Measurements from ENCODE around the gene RAPGEF1. TPM values are rescaled to one million over a fixed set of nuclear protein-coding genes. Genes with fewer than 3 reads are reported as not detected.

RAPGEF1 gene
- total and polyA plus RNA-seq, 2 of the 13 experiments (the other 11 are each of a cell fraction or from before 2014, with no cell fraction given), result 21.2 to 38.9 TPM

- CTCF ChIA-PET (ENCODE audit: low intra/inter-chr PET ratio, low total read pairs), result no interaction called here
- FAIRE-seq, result no peak
- ATAC-seq, result no peak
- in situ Hi-C loops (cut with HindIII; ENCODE audit: extremely low pct_ligation_motif_present, low pct_unique_long_range_greater_than_20kb), result no loop called here
- Histone ChIP-seq H3K4me3 (replicated peaks in 1 of 3; ENCODE audit: insufficient read depth in 1 of 3, low read depth in 2 of 3, low read length in 3 of 3) (no peak overlapping the region), H3K27me3 (ENCODE audit: control insufficient read depth in 1 of 2, insufficient read depth in 2 of 2, low read length in 2 of 2) (no peaks in the 10 kb centered on the region), H3K27ac (ENCODE audit: extremely low read length, insufficient read depth, low read length) (no peak overlapping the region), H3K79me2 (ENCODE audit: insufficient read depth, low read length) (peaks cover 27% of the 10 kb centered on the region), H3K9me3 (ENCODE audit: low read length) (no peaks in the 10 kb centered on the region), H3K4me2 (ENCODE audit: low read depth, low read length) (no peak overlapping the region), H3K9ac (ENCODE audit: insufficient read depth, low read depth, low read length) (no peak overlapping the region), H2AFZ (ENCODE audit: low read length) (no peak overlapping the region), H3K36me3 (replicated peaks in 1 of 2; ENCODE audit: control insufficient read depth in 1 of 2, insufficient read depth in 2 of 2, low read length in 2 of 2) (no peaks in the 10 kb centered on the region), H3K4me1 (ENCODE audit: insufficient read depth, low read length) (peaks cover 28% of the 10 kb centered on the region), H4K20me1 (ENCODE audit: insufficient read depth, low read length) (no peaks in the 10 kb centered on the region)
- no TSS peak for BruUV-seq (replicated peaks)
- intact Hi-C loops (cut with micrococcal nuclease; ENCODE audit: unreplicated experiment), result no loop called here
- WGBS (ENCODE audit: low lambda C conversion rate), result 90% methylated on average over 3 of the region's 3 CpGs
- TF ChIP-seq ZBTB39 (CRISPR knock-in tag; IDR thresholded peaks at IDR 0.05), result no peak
- TF ChIP-seq MAFK (conservative IDR thresholded peaks at IDR 0.05 in 1 of 2, IDR thresholded peaks at IDR 0.05 in 1 of 2; ENCODE audit: low read length in 2 of 2), result peak; percentile 25 to 43; a peak in 3 of 4 replicates
- DNase-seq (ENCODE audit: low spot score), result no peak
- POLR2A ChIA-PET, result no interaction called here
Measured at GRCh38 chr9:131690941-131691573, 48.8 kb downstream of the RAPGEF1 start.

- Histone ChIP-seq H3K27me3 (ENCODE audit: control insufficient read depth in 1 of 2, insufficient read depth in 2 of 2, low read length in 2 of 2) (no peaks in the 10 kb centered on the region), H3K36me3 (replicated peaks in 1 of 2; ENCODE audit: control insufficient read depth in 1 of 2, insufficient read depth in 2 of 2, low read length in 2 of 2) (no peaks in the 10 kb centered on the region; a peak in 1 of 5 replicates), H3K4me1 (ENCODE audit: insufficient read depth, low read length) (peaks cover 25% of the 10 kb centered on the region), H3K9me3 (ENCODE audit: low read length) (no peaks in the 10 kb centered on the region), H2AFZ (ENCODE audit: low read length) (no peak overlapping the region), H4K20me1 (ENCODE audit: insufficient read depth, low read length) (no peaks in the 10 kb centered on the region), H3K4me3 (replicated peaks in 1 of 3; ENCODE audit: insufficient read depth in 1 of 3, low read depth in 2 of 3, low read length in 3 of 3) (no peak overlapping the region), H3K9ac (ENCODE audit: insufficient read depth, low read depth, low read length) (no peak overlapping the region), H3K27ac (ENCODE audit: extremely low read length, insufficient read depth, low read length) (no peak overlapping the region), H3K4me2 (ENCODE audit: low read depth, low read length) (no peak overlapping the region), H3K79me2 (ENCODE audit: insufficient read depth, low read length) (peaks cover 24% of the 10 kb centered on the region)
- ATAC-seq (no peak), FAIRE-seq (no peak), DNase-seq (ENCODE audit: low spot score) (no peak)
- ChIA-PET CTCF (ENCODE audit: low intra/inter-chr PET ratio, low total read pairs) (no interaction called here), POLR2A (no interaction called here)
- intact Hi-C loops (cut with micrococcal nuclease; ENCODE audit: unreplicated experiment) (no loop called here), in situ Hi-C loops (cut with HindIII; ENCODE audit: extremely low pct_ligation_motif_present, low pct_unique_long_range_greater_than_20kb) (no loop called here)
- WGBS (ENCODE audit: low lambda C conversion rate), result 91% methylated on average over 3 of the region's 3 CpGs
- no TSS peak for BruUV-seq (replicated peaks)
- TF ChIP-seq PCBP1 (IDR thresholded peaks at IDR 0.05; ENCODE audit: borderline replicate concordance, low read depth, low read length), result no peak
- TF ChIP-seq ZNF20 (CRISPR knock-in tag; IDR thresholded peaks at IDR 0.05), result no peak
- TF ChIP-seq SNAI1 (CRISPR knock-in tag; IDR thresholded peaks at IDR 0.05; ENCODE audit: borderline replicate concordance), result no peak
- TF ChIP-seq RBM22 (optimal IDR thresholded peaks at IDR 0.05; ENCODE audit: low read length), result no peak
- no peak for TF ChIP-seq ZNF776 (CRISPR knock-in tag; IDR thresholded peaks at IDR 0.05)
- no peak for TF ChIP-seq ZNF143 (CRISPR knock-in tag; IDR thresholded peaks at IDR 0.05)
- TF ChIP-seq RFXANK (CRISPR knock-in tag; IDR thresholded peaks at IDR 0.05), result no peak
- TF ChIP-seq, protein P1, sequence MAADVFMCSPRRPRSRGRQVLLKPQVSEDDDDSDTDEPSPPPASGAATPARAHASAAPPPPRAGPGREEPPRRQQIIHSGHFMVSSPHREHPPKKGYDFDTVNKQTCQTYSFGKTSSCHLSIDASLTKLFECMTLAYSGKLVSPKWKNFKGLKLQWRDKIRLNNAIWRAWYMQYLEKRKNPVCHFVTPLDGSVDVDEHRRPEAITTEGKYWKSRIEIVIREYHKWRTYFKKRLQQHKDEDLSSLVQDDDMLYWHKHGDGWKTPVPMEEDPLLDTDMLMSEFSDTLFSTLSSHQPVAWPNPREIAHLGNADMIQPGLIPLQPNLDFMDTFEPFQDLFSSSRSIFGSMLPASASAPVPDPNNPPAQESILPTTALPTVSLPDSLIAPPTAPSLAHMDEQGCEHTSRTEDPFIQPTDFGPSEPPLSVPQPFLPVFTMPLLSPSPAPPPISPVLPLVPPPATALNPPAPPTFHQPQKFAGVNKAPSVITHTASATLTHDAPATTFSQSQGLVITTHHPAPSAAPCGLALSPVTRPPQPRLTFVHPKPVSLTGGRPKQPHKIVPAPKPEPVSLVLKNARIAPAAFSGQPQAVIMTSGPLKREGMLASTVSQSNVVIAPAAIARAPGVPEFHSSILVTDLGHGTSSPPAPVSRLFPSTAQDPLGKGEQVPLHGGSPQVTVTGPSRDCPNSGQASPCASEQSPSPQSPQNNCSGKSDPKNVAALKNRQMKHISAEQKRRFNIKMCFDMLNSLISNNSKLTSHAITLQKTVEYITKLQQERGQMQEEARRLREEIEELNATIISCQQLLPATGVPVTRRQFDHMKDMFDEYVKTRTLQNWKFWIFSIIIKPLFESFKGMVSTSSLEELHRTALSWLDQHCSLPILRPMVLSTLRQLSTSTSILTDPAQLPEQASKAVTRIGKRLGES (CRISPR knock-in tag; IDR thresholded peaks at IDR 0.05; ENCODE audit: borderline replicate concordance), result no peak
- TF ChIP-seq SYNCRIP (IDR thresholded peaks at IDR 0.05; ENCODE audit: insufficient read depth, low read depth, low read length), result no peak
- no peak for TF ChIP-seq REPIN1 (CRISPR knock-in tag; IDR thresholded peaks at IDR 0.05; ENCODE audit: borderline replicate concordance, low read depth)
- TF ChIP-seq PHB2 (IDR thresholded peaks at IDR 0.05; ENCODE audit: partially characterized antibody), result no peak
- no peak for TF ChIP-seq NR2C2 (CRISPR knock-in tag; IDR thresholded peaks at IDR 0.05; ENCODE audit: borderline replicate concordance)
- no peak for TF ChIP-seq MED1 (CRISPR knock-in tag; IDR thresholded peaks at IDR 0.05)
Measured at GRCh38 chr9:131690462-131690861, 49.4 kb downstream of the RAPGEF1 start.
